Kidney epithelial cell (primary cell): ENCODE results near the gene MROH8. TPM values are rescaled to one million over a fixed set of nuclear protein-coding genes. Genes with fewer than 3 reads are reported as not detected.

ENCODE experiments used
- DNase-seq: peaks from one replicate; pipeline ENCODE4 v3.0.0-alpha.2; 2010; ENCODE audit warnings: low read depth
- H3K27me3 ChIP-seq: 2 replicates; pipeline ENCODE4 v1.6.0; 2011; ENCODE audit warnings: low read length; ENCODE audit not compliant: control insufficient read depth, insufficient read depth
- H3K36me3 ChIP-seq: 2 replicates; pipeline ENCODE4 v1.5.1; 2011; ENCODE audit warnings: low read length; ENCODE audit not compliant: control insufficient read depth, insufficient read depth
- H3K4me3 ChIP-seq: 2 replicates; pipeline ENCODE4 v1.5.1; 2011; ENCODE audit warnings: low read depth, mild to moderate bottlenecking, control low read depth, low read length
- CTCF ChIP-seq: IDR thresholded peaks from 2 replicates; pipeline ENCODE4 v1.5.1; 2011; ENCODE audit warnings: mild to moderate bottlenecking, moderate library complexity, low read length, control low read depth, inconsistent platforms; ENCODE audit not compliant: insufficient read depth, poor library complexity, severe bottlenecking
- total RNA-seq: library from RNA; depleted of rRNA; stranded (reverse); fragments of >200 nt; gene quantifications from 2 replicates; pipeline ENCODE4 v1.2.3, GENCODE V29; 2015

The MROH8 gene
- total RNA-seq, 1 donor from 2014 or later: 0.13 TPM

GRCh38 chr20:37161830-37162549 is 17.4 kb downstream of the MROH8 start:
- Histone ChIP-seq H3K4me3 (no peak overlapping the region), H3K36me3 (no peaks in the 10 kb centered on the region), H3K27me3 (peaks cover 2% of the 10 kb centered on the region)
- no peak for DNase-seq
- TF ChIP-seq CTCF: no peak

GRCh38 chr20:37160683-37161082 is 18.7 kb downstream of the MROH8 start:
- no peak for DNase-seq

DNA sequence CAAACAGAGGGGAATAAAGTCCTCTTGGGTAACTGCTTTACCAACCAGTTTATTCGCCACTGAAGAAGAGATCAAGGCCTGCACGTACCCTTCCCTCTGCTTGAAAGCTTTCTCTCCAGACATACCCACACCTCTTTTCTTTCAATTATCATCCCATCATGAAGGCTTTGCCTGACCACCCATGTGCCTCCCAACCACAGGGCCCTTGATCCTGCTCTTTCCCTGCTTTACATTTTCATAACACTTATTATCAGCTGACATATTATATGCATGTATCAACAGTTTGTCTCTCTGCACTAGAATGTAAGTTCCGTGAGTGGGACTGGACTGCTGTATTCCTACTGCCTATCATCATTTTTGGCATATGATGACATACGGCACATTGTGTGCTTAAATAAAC is 21.1 kb downstream of the MROH8 start:
- Histone ChIP-seq H3K4me3 (no peak overlapping the region), H3K27me3 (peaks cover 2% of the 10 kb centered on the region), H3K36me3 (no peaks in the 10 kb centered on the region)
- no peak for DNase-seq
- no peak for TF ChIP-seq CTCF

More at GRCh38 chr20:37160683-37161082, 18.7 kb downstream of the MROH8 start:
- H3K27me3 ChIP-seq: peaks cover 2% of the 10 kb centered on the region
- H3K36me3 ChIP-seq: no peaks in the 10 kb centered on the region
- H3K4me3 ChIP-seq: no peak overlapping the region
- no peak for TF ChIP-seq CTCF

- Histone ChIP-seq H3K36me3 (no peaks in the 10 kb centered on the region), H3K4me3 (no peak overlapping the region), H3K27me3 (peaks cover 2% of the 10 kb centered on the region)
- no peak for DNase-seq
- TF ChIP-seq CTCF: no peak
Observed at GRCh38 chr20:37155987-37156386, 23.4 kb downstream of the MROH8 start.

DNA sequence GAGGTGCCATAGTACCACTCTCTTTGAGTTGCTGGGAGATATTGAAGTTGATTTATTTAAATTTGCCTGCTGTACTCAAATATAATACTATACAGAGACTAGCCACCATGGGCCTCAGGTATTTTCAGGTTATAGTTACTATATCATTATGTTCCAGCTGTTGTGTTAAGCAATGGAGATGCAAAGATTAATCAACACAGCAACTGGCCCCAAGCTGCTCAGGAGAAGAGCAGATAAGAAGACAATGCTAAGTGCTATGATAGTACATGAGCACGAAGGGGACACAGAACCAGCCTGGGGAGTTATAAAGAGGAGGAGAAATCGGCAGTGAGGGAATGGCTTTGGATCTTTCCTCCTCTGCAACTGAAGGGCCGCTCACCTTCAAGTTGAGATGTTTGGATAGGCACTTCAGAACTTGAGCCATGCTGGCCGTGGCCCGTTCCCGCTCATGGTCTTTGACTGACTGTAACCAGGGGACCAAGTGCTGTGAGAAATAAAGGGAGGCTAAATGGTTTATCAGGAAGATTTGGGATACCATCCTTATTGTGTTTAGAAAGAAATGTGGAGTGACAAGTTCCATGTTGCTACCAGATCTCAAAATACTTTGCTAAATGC is 24.6 kb downstream of the MROH8 start:
- Histone ChIP-seq H3K27me3 (no peaks in the 10 kb centered on the region), H3K36me3 (no peaks in the 10 kb centered on the region), H3K4me3 (no peak overlapping the region)
- TF ChIP-seq CTCF: no peak
- no peak for DNase-seq
